CD4-positive, alpha-beta T cell treated with Interleukin-17A for 1 hour (primary cell): ENCODE data around the gene VIT.

Source experiments
- DNase-seq: peaks from one replicate; pipeline ENCODE4 v3.0.0-alpha.2; 2020

VIT gene

GRCh38 chr2:36710858-36711515 lies 14.5 kb downstream of the VIT start:
- DNase-seq: no peak

GRCh38 chr2:36711741-36712314 lies 15.3 kb downstream of the VIT start:
- DNase-seq: no peak

- no peak for DNase-seq
These were observed 16.8 kb downstream of the VIT start for GRCh38 chr2:36713310-36713709.

- DNase-seq: no peak
These were observed 19.6 kb downstream of the VIT start for GRCh38 chr2:36716111-36716510.

- no peak for DNase-seq
These were observed 21.2 kb downstream of the VIT start for GRCh38 chr2:36717603-36718266.

GRCh38 chr2:36727550-36727949 lies 31.0 kb downstream of the VIT start:
- DNase-seq: no peak

GRCh38 chr2:36729067-36729466 lies 32.6 kb downstream of the VIT start:
- no peak for DNase-seq

GRCh38 chr2:36731941-36732672 lies 35.6 kb downstream of the VIT start:
- no peak for DNase-seq

GRCh38 chr2:36732673-36733036 lies 36.1 kb downstream of the VIT start:
- no peak for DNase-seq

- DNase-seq: no peak
These were observed 36.7 kb downstream of the VIT start for GRCh38 chr2:36733215-36733614.

GRCh38 chr2:36734304-36734703 lies 37.8 kb downstream of the VIT start:
- no peak for DNase-seq

GRCh38 chr2:36737131-36737750 lies 40.7 kb downstream of the VIT start:
- no peak for DNase-seq

GRCh38 chr2:36740061-36740460 lies 43.6 kb downstream of the VIT start:
- no peak for DNase-seq

GRCh38 chr2:36741188-36741837 lies 44.8 kb downstream of the VIT start:
- DNase-seq: no peak

- no peak for DNase-seq
These were observed 47.4 kb downstream of the VIT start for GRCh38 chr2:36743954-36744353.

- DNase-seq: no peak
These were observed 51.7 kb downstream of the VIT start for GRCh38 chr2:36748166-36748565.

GRCh38 chr2:36750101-36750500 lies 53.6 kb downstream of the VIT start:
- DNase-seq: no peak

- DNase-seq: no peak
These were observed 57.3 kb downstream of the VIT start for GRCh38 chr2:36753706-36754221.

GRCh38 chr2:36754578-36754977 lies 58.1 kb downstream of the VIT start:
- no peak for DNase-seq

- no peak for DNase-seq
These were observed 59.9 kb downstream of the VIT start for GRCh38 chr2:36756438-36756837.

GRCh38 chr2:36762764-36763490 lies 66.4 kb downstream of the VIT start:
- DNase-seq: no peak

GRCh38 chr2:36769106-36769505 lies 72.6 kb downstream of the VIT start:
- DNase-seq: no peak
